ENCODE data around the gene HOXD13. TPM values are rescaled to one million over a fixed set of nuclear protein-coding genes. Genes with fewer than 3 reads are reported as not detected.
A peak's percentile ranks its signal among the peaks of the same experiment; 100 is the strongest.

Gene HOXD13
- 2.6 and 3.2 TPM in 2 replicates for total RNA-seq (2014; rRNA removed; shearing (Covaris generic))
- polyA plus RNA-seq (2015; cell fraction: cytosol; rRNA removed) = 1.8 and 2.4 TPM in 2 replicates
- polyA plus RNA-seq (2015; cell fraction: nucleus; rRNA removed) = 0.99 and 1.1 TPM in 2 replicates

DNA sequence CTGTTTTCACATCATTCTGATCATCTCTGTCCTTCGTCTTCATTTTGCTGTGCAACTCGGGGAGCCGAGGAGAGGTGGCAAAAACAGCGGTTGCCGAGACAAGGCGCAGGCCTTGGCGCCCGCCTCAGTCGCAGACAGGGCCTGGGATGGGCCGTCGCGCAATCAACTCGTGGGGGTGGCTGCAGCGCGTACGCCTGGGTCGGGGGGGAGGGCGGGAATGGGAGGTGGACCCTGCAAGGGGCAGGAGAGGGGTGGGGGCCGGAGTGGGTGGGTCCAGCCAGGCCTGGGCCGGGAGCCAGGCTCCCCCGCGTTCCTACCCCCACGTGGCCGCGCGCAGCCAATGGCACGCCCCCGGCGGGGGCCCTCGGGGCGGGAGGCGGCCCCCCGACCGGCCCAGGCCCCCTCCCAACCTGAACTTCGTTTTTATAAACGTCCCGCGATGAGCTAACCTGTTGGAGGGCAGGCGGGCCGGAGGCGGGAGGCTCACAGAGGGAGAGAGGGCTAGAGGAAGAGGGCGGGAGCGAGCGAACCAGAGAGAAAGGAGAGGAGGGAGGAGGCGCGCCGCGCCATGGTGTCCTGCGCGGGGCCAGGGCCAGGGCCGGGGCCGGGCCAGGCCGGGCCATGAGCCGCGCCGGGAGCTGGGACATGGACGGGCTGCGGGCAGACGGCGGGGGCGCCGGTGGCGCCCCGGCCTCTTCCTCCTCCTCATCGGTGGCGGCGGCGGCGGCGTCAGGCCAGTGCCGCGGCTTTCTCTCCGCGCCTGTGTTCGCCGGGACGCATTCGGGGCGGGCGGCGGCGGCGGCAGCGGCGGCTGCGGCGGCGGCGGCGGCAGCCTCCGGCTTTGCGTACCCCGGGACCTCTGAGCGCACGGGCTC is at the start of gene HOXD13:
HOXD13 (plus strand) TSS at position 452 of the 875 bp plus-strand sequence; CDS start at position 622, 170 bp downstream.
- DNase-seq (ENCODE audit: low read depth) = no peak

DNA sequence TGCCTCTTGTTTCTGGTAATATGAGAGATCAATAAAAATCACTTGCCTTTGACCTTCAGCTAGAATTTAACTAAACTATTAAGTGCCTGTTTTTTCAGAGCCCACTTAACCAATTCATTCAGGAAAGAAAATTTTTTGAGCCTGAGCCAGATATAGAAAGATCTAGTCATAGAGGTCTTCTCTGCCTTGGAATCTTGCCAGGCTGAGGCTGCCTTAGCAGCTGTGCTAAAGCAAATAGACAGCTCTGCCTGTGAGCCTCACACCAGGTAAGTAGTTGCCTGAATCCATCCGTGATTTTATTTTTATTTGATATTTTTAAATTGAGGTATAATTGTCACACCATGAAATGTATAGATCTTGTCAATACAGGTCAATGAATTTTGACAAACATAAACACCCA is 36.1 kb upstream of the HOXD13 start:
- peak; percentile 17 for DNase-seq (ENCODE audit: low read depth)

DNA sequence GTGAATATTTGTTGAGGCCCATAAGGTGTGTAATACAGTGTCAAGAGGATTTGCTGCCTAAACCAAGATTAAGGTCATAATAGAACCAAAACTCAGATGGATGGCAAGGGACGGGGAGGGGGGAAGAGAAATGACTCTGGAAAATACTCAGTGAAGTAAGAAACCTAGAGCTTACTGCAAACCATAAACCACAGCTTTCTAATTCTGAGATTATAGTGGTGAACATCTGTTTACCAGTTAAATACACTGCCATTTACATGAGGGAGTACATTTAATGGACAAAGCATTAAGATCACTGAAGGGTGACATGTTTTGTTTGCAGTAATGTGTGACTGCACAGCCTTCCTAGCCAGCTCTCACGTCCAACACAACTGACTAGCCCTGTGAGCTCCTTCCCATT is 28.6 kb upstream of the HOXD13 start:
- no peak for DNase-seq (ENCODE audit: low read depth)

DNA sequence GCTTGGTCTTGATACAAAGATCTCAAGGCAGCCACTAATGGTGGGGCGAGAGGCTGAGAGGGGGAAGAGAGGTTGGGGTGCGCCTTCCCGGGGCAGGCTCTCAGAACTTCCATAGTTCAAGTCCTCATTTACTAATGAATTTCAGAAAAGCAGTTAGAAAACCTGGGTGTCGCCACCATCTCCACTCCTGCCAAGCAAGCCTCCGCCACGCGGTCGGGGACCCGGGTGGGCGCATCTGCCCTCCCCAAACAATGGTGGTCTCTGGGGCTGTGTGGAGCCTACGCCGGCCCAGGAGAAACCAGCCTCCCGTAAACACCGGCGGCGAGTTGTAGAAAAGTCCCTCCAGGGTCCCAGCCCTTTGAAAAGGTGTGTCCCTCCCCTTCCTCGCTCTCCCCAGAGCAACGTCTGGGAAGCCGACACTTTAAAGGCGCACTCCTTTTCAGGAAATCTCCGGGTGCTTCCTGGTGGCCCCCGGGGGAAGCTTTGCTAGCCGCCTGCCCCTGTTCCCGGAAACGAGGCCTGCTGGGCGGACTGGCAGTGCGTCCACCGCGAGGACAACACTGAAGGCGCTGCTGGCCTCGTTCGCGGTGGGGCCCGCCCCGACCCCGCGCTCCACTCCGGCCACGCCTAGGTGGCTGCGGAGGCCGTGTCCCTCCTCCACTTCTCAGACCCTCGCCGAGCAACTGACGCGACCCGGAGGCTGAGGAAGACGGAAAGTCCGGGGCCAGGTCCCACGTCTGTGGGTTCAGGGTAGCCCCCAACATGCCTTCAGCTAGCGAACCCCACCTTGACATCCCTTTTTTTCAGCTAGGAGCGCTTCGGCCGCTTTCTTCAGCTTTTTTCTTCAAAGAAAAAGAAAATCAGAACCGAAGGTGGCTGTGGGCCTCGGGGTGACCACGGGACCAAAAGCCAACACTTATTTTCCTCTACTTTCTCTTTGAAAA is 25.6 kb upstream of the HOXD13 start:
- DNase-seq (ENCODE audit: low read depth) = no peak

DNA sequence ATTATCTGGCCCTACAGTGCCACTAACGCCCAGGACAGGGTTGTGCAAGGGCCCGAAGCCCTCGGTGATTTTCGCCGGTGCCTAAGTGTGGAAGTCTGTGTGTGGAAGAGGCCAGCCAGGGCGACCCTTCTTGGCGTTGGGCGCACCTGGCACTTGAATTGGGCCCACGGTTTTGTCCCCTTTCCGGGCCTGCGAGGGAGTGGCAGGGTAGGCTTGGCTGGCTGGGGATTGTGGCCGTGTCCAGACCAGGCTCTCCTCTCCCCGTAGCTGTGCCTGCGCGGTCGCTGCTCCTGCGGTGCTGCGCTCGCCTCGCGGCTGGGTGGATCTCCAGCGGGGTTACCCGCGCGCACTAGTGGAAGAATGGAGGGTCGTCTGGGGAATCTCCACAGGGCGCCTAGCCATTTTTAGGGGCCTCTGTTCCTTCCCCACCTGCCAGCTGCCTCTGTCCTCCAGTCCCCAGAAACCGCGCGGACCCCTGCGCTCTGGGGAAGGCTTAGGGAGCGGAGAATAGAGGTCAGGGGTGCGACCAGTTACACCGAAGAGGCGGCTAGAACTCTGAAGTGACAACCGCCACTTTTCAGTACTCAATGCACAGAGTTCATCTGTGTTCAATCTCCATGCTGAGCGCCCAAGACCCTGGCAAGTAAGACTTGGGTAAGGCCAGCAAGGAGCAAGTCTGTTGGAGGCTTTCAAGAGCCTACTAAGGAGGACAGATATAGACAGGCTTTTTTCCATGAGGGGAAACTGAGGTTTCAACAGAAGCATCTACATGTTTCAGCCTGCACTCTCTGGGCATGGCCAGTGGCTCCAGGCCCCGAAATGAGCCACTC is 24.7 kb upstream of the HOXD13 start:
- no peak for DNase-seq (ENCODE audit: low read depth)

DNA sequence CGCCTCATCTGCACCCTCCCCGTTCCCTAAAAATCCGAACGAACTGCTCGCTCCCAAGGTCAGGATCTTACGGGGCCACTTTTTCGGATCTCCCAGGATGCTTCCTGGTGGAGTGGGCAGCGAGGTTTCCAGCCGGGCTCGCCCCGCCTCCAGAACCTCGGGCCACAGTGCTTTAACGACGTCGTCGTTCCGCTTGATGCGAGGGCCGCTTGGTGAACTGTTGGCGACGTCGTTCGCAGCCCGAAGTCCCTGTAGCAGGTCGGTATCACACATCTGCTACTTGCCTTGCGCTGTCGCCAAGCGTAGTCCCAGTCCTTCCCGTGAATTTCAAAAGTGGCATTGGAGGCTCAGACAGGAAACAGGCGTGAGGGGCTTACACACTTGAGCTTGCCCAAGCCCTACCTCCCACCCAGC is 24.1 kb upstream of the HOXD13 start:
- no peak for DNase-seq (ENCODE audit: low read depth)

DNA sequence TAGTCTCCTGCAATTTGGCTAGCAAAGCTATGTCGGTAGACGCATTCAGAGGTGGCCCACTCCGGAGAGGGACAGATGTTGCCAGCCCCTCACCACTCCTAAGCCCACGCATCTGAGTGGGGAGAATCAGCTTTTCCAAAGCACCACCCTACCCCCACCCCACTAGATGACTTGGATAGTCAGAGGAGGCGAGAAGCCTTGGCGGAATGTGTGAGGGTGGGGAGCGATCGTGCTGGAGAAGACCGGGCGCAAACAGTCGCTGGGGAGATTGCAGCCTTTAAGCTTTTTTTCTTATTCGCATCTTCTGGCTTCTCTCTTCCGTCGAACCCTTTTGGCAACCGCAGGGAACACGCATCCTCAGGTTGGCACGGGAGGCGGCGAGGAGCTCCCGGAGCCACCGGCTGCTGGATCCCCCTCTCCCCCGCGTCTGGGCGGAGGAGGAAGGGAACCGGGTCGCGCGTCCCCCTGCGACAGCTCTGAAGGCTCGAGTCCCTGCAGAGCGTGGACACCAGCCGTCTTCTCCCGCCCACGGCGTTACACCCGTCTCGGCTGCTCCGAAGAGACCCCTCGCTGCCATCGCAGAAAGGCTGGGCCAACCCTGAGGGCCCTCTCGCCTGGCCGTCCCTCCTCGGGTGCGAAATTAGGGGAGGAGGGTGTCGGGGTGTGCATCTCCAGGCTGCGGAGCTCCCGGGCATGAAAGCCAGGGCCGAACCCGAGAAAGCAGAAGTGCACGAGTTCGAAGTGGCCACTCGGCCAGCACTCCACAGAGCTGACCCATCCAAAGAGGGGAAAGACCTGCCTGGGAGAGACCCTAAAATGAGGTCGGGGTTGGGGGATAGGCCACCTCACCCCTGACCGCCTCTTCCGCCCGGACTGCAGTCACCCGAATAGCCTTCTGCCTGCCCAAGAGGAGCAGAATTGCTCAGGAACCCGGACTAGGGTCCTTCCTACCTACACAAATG is 20.9 kb upstream of the HOXD13 start:
- DNase-seq (ENCODE audit: low read depth) = no peak

DNA sequence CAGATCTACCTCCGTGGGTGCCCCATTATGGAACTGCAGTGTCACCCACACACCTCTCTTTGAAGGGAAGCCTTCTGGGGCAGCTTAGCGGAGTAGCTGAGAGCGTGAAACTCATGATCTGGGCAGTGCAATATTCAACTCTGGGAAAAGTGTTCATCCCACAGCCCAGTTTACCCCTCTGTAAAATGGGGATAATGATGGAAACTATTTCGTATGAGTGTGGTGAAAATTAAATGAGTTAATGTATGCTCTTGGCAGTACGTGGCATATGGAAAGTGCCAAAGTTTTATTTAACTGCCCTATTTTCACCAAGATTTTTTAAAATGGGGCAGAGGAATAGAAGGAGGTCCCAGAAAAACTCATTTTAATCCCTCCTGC is 20.2 kb upstream of the HOXD13 start:
- no peak for DNase-seq (ENCODE audit: low read depth)

DNA sequence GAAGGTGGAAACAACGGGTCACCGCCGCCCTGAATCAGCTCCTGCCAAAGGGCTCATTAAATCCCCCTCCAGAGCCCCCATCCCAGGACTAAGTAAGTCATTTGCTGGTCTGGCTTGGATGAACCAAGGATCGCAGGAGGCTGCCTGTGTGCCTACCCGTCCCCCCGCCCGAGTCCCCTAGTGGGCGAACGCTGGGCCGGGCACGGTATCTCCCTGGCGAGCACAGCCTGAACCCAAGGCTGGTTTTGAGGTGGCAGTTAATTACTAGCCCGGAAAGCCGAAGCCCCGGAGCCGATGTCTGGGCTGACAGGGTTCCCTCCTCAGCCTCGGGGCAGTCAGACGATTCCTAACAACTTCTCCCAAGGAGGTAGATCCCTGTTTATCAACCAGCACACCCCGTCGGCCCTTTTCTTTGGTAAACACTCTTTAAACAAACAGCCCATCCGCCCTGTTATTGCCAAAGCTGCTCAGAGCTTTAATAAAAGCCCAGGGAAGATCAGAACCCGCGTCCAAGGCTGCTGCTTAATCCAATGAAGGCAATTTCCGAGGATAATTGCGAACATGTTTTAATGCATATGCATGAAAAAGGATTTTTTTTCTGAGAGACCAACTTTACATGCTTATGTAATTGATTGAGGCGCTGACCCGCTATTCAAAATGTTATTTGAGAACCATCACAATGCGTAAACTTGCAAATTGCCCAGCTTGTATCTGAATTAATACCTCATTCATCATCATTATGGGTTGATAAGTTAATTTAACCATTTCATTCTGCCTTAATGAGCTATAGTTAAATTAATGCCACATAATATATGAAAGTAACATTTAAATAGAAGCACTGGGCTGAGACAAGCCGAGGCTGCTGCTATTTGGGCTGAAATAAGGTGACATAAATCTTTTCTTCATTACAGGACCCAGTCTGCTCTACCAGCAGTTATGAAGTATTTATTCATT is 19.3 kb upstream of the HOXD13 start:
- no peak for DNase-seq (ENCODE audit: low read depth)

DNA sequence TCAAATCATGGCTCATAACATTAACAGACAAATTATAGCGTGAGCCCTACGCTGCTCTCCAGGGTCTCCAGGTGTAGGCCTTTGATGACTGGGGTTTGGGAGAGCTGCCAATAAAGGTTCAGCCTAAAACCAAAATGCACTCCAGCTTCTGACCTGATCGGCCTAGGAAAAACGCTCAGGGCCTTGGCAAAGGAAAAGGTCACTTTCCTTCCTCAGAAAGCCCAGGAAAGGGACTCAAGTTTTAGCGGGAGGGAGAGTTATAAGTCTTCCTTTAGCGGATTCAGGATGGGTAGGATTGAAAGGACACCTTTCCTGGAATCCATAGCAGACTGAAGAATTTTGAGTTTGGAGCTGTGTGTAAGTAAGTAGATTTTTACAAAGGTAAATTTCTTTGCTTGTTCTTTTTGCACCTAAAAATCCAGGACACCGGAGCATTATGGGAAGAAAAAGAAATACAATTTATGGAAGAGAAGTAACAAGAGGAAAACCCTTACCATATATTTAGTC is 17.5 kb upstream of the HOXD13 start:
- DNase-seq (ENCODE audit: low read depth) = no peak

DNA sequence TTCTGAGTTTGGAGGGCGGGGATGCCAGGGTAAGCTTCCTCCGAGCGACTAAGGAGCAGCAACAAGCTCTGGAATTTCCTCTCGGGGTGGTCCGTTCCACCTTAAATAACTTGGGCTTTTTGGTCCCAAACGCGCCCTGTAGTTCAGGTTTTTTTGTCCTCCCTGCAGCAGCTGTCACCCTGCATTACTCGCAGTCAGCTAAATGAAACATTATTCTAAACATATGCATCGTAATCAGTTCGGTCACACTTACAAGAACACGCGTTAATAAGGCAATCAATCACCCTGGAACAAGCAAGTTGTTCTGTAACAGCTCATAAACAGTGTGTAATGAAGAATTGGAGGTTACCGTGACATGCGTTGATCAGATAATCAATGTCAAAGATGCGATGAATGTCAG is 17.0 kb upstream of the HOXD13 start:
- no peak for DNase-seq (ENCODE audit: low read depth)

DNA sequence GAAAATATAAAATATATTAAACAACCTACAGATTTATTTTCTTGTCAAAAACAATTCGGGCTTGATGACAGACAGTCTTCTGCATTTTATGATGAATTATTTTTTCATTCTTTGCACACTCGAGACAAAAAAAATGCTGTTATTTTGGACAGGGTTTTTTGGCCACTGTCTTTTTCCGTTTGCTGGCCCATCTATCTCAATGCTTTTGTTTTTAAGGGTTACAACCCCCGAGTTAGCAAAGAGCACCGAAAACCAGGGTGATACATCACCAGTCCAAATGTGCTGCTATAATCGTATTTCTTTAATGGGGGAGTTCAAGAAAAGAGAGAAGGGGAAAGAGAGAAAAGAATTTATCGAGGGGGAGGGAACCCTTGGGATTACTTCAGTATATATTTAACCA is 16.5 kb upstream of the HOXD13 start:
- DNase-seq (ENCODE audit: low read depth) = no peak

DNA sequence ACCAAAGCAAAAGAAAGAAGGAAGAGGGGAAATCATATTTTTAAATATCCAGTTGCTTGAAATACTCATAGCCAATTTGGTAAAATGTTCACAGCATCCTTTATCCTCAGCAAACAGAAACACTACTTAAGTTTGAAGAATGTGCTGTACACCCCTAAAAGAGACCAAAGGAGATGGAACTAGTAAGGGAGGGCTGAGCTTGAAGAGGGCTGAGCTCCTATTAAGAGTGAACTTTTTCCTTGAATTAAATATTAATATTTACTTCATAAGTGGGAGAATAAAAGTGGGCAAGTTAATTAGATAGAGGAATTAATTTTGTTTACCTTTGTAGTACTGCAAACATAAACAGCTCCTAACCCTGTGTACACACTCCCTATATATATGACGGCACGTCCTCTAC is 15.7 kb upstream of the HOXD13 start:
- DNase-seq (ENCODE audit: low read depth) = no peak

DNA sequence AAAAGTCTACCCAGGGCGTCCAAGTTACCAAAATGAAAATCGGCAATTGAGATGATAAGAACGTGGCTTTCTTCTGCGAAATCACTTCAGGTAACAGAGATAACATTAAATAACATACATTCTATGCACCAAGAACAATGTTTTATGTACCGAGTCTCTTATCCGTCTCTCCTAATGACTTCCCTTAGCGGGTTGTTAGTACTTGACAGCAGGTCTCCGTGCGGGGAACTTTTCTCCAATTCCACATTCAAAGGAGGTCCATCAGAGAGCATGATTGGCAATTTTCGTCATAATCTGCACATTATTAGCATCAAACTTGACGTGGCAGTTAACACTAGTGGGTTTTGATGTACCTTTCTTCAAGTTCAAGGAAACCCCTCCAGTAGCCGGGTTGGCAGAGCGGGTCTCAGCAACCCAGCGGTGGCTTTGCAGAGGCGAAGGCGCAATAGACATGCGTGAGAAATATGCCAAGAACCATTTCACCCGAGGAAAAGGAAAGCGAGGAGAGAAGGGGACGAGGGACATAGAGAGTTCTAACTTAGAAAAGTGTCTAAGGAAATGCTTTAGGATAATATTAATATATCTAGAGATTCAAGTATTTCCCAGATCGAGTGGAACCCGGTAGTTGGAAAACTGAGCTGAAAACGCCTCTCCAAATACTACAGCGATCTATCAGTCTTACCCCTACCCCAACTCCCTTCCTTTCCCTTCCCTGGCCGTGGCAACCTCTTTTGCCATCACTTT is 13.8 kb upstream of the HOXD13 start:
- DNase-seq (ENCODE audit: low read depth) = no peak

DNA sequence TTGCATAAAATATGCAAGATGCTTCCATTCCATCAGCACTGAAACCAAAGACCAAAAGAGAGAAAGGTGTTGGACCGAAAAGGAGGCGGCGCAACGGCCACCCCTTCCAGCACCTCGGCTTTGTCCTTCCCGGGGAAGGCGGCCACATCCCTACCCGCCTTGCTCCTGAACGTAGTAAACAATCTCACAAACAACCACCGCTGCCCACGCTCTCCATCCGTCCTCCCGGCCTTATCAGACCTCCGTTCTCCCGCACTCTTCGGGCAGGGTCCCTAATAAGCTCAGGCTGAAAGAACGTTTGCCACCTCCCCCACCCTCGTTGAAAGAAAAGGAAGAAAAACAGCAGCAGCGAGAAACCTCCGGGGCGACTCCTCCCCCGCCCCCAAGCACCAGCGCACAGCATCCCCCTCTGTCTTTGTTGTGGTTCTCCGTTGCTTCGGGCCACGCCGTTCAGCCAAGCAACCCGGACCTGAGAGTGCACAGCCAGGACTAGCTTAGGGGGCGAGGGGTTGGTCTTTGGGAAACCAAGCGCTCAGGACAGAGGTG is 13.2 kb upstream of the HOXD13 start:
- DNase-seq (ENCODE audit: low read depth) = no peak

DNA sequence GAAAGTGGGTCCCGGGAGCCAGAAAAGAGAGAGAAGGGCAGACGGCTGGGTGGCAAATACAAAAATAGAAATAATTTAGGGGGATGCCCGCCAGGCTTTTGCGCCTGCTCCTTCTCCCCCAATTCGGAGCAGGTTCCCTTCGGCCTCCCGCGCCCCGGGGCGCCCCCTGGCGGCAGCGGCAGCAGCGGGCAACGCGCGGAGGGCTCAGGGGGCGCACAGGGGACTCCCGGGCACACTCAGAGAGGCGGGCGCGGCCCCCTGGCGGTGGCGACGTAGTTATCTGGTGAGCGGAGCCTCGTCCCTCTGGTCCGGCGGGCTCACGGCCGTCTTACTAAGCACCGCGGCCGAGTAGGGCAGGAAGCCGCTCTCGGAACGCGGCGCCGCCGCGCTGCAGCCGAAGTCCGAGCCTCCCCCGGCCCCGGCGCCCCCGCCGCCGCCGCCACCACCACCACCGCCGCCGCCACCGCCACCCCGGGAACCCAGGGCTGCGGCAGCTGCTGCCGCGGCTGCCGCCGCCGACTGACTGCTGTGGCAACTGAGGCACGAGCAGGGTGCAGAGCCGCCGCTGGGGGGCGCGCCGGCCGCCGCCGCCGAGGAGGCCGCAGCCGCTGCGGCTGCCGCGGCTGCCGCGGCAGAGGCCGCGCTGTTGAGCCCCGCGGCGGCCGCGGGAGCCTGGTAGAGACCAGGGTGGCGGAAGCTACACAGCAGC is 12.5 kb upstream of the HOXD13 start:
- DNase-seq (ENCODE audit: low read depth) = peak; percentile 74
